ENCODE results near the gene IFT80. TPM values are rescaled to one million over a fixed set of nuclear protein-coding genes. Genes with fewer than 3 reads are reported as not detected.

The IFT80 gene
- total RNA-seq (2012; rRNA removed) (16.8 and 36.9 TPM in 2 replicates), polyA plus RNA-seq (2012; rRNA removed) (9.7 and 15.2 TPM in 2 replicates), Bru-seq, nascent RNA (percentile 78 among the genes with signal in this experiment), BruChase-seq, experiment 1, labeled RNA remaining after a 6-hour chase (percentile 95 among the genes with signal in this experiment), BruChase-seq, experiment 2, labeled RNA remaining after a 2-hour chase (percentile 95 among the genes with signal in this experiment)
- polyA plus RNA-seq (2012; cell fraction: cytosol; rRNA removed) = 1.4 and 1.5 TPM in 2 replicates
- polyA plus RNA-seq (2012; cell fraction: nucleus; rRNA removed; ENCODE audit: low replicate concordance) = 5.0 and 42.4 TPM in 2 replicates
- long read RNA-seq, full-length matches to known transcripts = 4 of 9 reads
- long read RNA-seq, partial matches to known transcripts = 1 of 9 reads
- long read RNA-seq, other reads (novel, unspliced or antisense) = 4 of 9 reads

- peak within 1 kb of the TSS; percentile 92 for H3K14ac ChIP-seq (replicated peaks; ENCODE audit: low read depth, low read length)
- peak within 1 kb of the TSS; percentile 21 to 95 for H4K8ac ChIP-seq (ENCODE audit: low read depth in 2 of 2, low read length in 2 of 2)
- in situ Hi-C loops (cut with MboI; ENCODE audit: low sequenced_read_pairs) = loop anchor here (25.0 kb wide), 1 partner anchor 512 kb away; no protein-coding TSS in a partner anchor
- H2BK5ac ChIP-seq (ENCODE audit: low read depth, low read length, poor library complexity, severe bottlenecking) = peak within 1 kb of the TSS; percentile 90
- peak; percentile 94 for ATAC-seq (ENCODE audit: low read depth)
- DNase-seq = peak; percentile 95
- H4K5ac ChIP-seq (ENCODE audit: low read depth, low read length) = peak within 1 kb of the TSS; percentile 38
- H3K27ac ChIP-seq (ENCODE audit: insufficient read depth, low read length) = peak within 1 kb of the TSS; percentile 88
- 0% methylated on average over 17 of the region's 63 CpGs; no CpG with 5 or more reads in 1 of the 2 experiments for WGBS, 2 experiments (ENCODE audit: extremely low coverage in 2 of 2, insufficient read length in 1 of 2)
- H3K27me3 ChIP-seq (ENCODE audit: control insufficient read depth, insufficient read depth, low read length) = no peaks in the 10 kb centered on the region
- H3K4me2 ChIP-seq (ENCODE audit: low read depth, low read length) = peak within 1 kb of the TSS; percentile 99
- intact Hi-C loops (cut with micrococcal nuclease) = loop anchor here (1.0 to 5.0 kb wide), 2 partner anchors 9 to 362 kb away; no protein-coding TSS in a partner anchor
- dilution Hi-C loops (cut with HindIII; ENCODE audit: low sequenced_read_pairs, unreplicated experiment) = no loop called here
- peak within 1 kb of the TSS; percentile 66 for H3K9ac ChIP-seq (ENCODE audit: low read depth, low read length)
- peak within 1 kb of the TSS; percentile 50 for H2BK20ac ChIP-seq (ENCODE audit: low read depth, low read length)
- ChIA-PET POLR2A (ENCODE audit: unreplicated experiment) (no interaction called here), CTCF (no interaction called here)
- H3K23ac ChIP-seq (ENCODE audit: low read depth, low read length) = peak within 1 kb of the TSS; percentile 97
- no peaks in the 10 kb centered on the region; the same call in 1 of the 2 replicates for H3K36me3 ChIP-seq (ENCODE audit: control insufficient read depth, insufficient read depth, low read length)
- H2AK5ac ChIP-seq (ENCODE audit: low read depth, low read length) = peak within 1 kb of the TSS; percentile 84
- peak within 1 kb of the TSS; percentile 60 for H3K4me3 ChIP-seq (ENCODE audit: insufficient read depth, low read depth, low read length)
- BruUV-seq (replicated peaks) = no TSS peak
- peak within 1 kb of the TSS; percentile 49 for H3K18ac ChIP-seq (ENCODE audit: low read depth, low read length)
- peak within 1 kb of the TSS; percentile 97 for H3K56ac ChIP-seq (ENCODE audit: extremely low read depth, insufficient read depth, low read length)
- H2AK9ac ChIP-seq (replicated peaks; ENCODE audit: low read depth, low read length, poor library complexity) = peak within 1 kb of the TSS; percentile 87
- H3K4ac ChIP-seq (ENCODE audit: low read depth, low read length) = peak within 1 kb of the TSS; percentile 84
- H4K20me1 ChIP-seq (ENCODE audit: insufficient read depth, low read length) = peaks cover 3% of the 10 kb centered on the region
- H2AFZ ChIP-seq (replicated peaks; ENCODE audit: low read length, poor library complexity) = peak within 1 kb of the TSS; percentile 96
- peak within 1 kb of the TSS; percentile 39; the same call in 1 of the 3 replicates for H2BK15ac ChIP-seq (ENCODE audit: low read depth, low read length)
- H3K9me1 ChIP-seq (ENCODE audit: insufficient read depth, low read length) = no peaks in the 10 kb centered on the region
- peak within 1 kb of the TSS; percentile 79 for H2BK120ac ChIP-seq (ENCODE audit: low read depth, low read length)
- H4K91ac ChIP-seq (ENCODE audit: insufficient read depth, low read depth, low read length) = peak within 1 kb of the TSS; percentile 85
- no peaks in the 10 kb centered on the region for H3K9me3 ChIP-seq (ENCODE audit: control insufficient read depth, insufficient read depth, low read length)
- peaks cover 3% of the 10 kb centered on the region; the same call in 1 of the 2 replicates for H3K4me1 ChIP-seq (ENCODE audit: control insufficient read depth, insufficient read depth, low read length)
- H3K79me1 ChIP-seq (ENCODE audit: low read depth in 1 of 2, low read length in 2 of 2) = peaks cover 0 to 19% of the 10 kb centered on the region in 2 experiments; a peak in 2 of 4 replicates
- peak; percentile 90; the same call in 1 of the 2 replicates for TF ChIP-seq POLR2A (IDR thresholded peaks at IDR 0.05; ENCODE audit: low read depth, low read length)
- no peak for TF ChIP-seq USF2 (IDR thresholded peaks at IDR 0.05; ENCODE audit: low read depth, low read length)
- TF ChIP-seq RFX5 (IDR thresholded peaks at IDR 0.05; ENCODE audit: low read depth, low read length) = no peak
- TF ChIP-seq CHD1 (IDR thresholded peaks at IDR 0.05; ENCODE audit: low read depth, low read length) = 0 out of 2 replicates have a peak, but pooled peaks have one; percentile 66
- TF ChIP-seq MXI1 (IDR thresholded peaks at IDR 0.05; ENCODE audit: borderline replicate concordance, low read depth, low read length) = peak; percentile 89
- TF ChIP-seq, protein P1, sequence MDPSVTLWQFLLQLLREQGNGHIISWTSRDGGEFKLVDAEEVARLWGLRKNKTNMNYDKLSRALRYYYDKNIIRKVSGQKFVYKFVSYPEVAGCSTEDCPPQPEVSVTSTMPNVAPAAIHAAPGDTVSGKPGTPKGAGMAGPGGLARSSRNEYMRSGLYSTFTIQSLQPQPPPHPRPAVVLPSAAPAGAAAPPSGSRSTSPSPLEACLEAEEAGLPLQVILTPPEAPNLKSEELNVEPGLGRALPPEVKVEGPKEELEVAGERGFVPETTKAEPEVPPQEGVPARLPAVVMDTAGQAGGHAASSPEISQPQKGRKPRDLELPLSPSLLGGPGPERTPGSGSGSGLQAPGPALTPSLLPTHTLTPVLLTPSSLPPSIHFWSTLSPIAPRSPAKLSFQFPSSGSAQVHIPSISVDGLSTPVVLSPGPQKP (IDR thresholded peaks at IDR 0.05; ENCODE audit: borderline replicate concordance, low read depth, low read length) = no peak
- TF ChIP-seq SMC3 (IDR thresholded peaks at IDR 0.05; ENCODE audit: low read depth, low read length) = no peak
- no peak for TF ChIP-seq NFE2L2 (IDR thresholded peaks at IDR 0.05; ENCODE audit: low read depth, low read length)
- TF ChIP-seq MAZ (IDR thresholded peaks at IDR 0.05; ENCODE audit: borderline replicate concordance, low read depth, low read length) = peak; percentile 43; the same call in 1 of the 2 replicates
- TF ChIP-seq, protein P2, sequence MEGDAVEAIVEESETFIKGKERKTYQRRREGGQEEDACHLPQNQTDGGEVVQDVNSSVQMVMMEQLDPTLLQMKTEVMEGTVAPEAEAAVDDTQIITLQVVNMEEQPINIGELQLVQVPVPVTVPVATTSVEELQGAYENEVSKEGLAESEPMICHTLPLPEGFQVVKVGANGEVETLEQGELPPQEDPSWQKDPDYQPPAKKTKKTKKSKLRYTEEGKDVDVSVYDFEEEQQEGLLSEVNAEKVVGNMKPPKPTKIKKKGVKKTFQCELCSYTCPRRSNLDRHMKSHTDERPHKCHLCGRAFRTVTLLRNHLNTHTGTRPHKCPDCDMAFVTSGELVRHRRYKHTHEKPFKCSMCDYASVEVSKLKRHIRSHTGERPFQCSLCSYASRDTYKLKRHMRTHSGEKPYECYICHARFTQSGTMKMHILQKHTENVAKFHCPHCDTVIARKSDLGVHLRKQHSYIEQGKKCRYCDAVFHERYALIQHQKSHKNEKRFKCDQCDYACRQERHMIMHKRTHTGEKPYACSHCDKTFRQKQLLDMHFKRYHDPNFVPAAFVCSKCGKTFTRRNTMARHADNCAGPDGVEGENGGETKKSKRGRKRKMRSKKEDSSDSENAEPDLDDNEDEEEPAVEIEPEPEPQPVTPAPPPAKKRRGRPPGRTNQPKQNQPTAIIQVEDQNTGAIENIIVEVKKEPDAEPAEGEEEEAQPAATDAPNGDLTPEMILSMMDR (conservative IDR thresholded peaks at IDR 0.05; ENCODE audit: low read depth, low read length) = no peak
These were observed at the start of gene IFT80, which contains the start of gene SMC4 for GRCh38 chr3:160399125-160400029. Gene IFT80, minus strand, starts transcription at chr3:160399225. Its CDS starts 14,625 bp downstream, at chr3:160384600. Gene SMC4, plus strand, starts transcription at chr3:160399650. Its CDS starts 1,177 bp downstream, at chr3:160400827.
